Lower lobe of right lung (tissue), 2 donors: ENCODE measurements around the gene IDI1. TPM values are rescaled to one million over a fixed set of nuclear protein-coding genes. Genes with fewer than 3 reads are reported as not detected.

ENCODE experiments used
- ATAC-seq, 2 donors: fragments of 200-7000 bp; cut with Tn5 transposase; one replicate each; pipeline ENCODE4 v1.9.1; 2020 to 2022; ENCODE audit warnings: mild to moderate bottlenecking in 2 of 2, moderate library complexity in 2 of 2
- DNase-seq: peaks from one replicate; pipeline ENCODE4 v3.0.0-alpha.2; 2020
- H3K27ac ChIP-seq: fragments of 200-600 bp; one replicate; pipeline ENCODE4 v1.8.0; 2022
- H3K27me3 ChIP-seq: fragments of 200-600 bp; one replicate; pipeline ENCODE4 v1.8.0; 2022; ENCODE audit warnings: low read depth
- H3K36me3 ChIP-seq: fragments of 200-600 bp; one replicate; pipeline ENCODE4 v1.8.0; 2022; ENCODE audit warnings: mild to moderate bottlenecking
- H3K4me1 ChIP-seq: fragments of 200-600 bp; one replicate; pipeline ENCODE4 v1.8.0; 2022
- H3K4me3 ChIP-seq: fragments of 200-600 bp; one replicate; pipeline ENCODE4 v1.8.0; 2022; ENCODE audit warnings: mild to moderate bottlenecking
- H3K9me3 ChIP-seq: fragments of 200-600 bp; one replicate; pipeline ENCODE4 v1.8.0; 2022
- intact Hi-C: fragments of 100-400 bp; cut with DNase I; formaldehyde crosslinking; loops from one replicate; pipeline ENCODE4 v1.11.0; 2022
- total RNA-seq: library from RNA; stranded (reverse); fragmentation: NEBNext Ultra II Directional; extraction: Animal tissue kit (Norgen Biotek cat#: 25700); gene quantifications from one replicate; pipeline ENCODE4 v1.2.1, GENCODE V29; 2021
- TF ChIP-seq, protein P1 (sequence below): fragments of 200-600 bp; IDR thresholded peaks from one replicate; pipeline ENCODE4 v1.8.0; 2022; ENCODE audit warnings: antibody characterized with exemption, mild to moderate bottlenecking
- donor health status: DM: no; HTN: yes; CAD: no; lungs with severe emphysema.

IDI1 gene
- total RNA-seq, 1 donor from 2014 or later, result 49.5 TPM

DNA sequence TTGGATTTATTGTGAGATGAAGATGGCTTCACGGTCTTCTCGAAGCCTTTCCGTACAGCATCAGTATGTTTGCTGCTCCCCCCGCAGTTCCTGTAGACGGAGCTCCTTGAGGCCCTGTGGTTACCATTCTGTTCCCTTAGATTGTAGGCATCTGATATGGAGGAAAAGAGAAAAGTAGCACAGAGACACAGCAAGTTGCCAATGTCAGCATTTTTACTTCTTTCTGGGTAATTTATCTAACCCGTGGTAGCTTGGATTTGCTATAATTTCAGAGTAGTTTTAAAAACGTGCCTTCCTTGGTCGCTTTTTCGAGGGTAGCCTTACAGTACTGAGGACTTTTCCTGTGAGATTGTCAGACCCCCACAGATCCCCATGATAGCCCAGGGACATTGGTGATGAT is 44.8 kb upstream of the IDI1 start:
- Histone ChIP-seq H3K27me3 (no peaks in the 10 kb centered on the region), H3K4me3 (no peak overlapping the region), H3K9me3 (no peaks in the 10 kb centered on the region), H3K36me3 (peaks cover 90% of the 10 kb centered on the region), H3K27ac (no peak overlapping the region), H3K4me1 (no peaks in the 10 kb centered on the region)
- ATAC-seq (no peak), DNase-seq (no peak)
- TF ChIP-seq, protein P1, sequence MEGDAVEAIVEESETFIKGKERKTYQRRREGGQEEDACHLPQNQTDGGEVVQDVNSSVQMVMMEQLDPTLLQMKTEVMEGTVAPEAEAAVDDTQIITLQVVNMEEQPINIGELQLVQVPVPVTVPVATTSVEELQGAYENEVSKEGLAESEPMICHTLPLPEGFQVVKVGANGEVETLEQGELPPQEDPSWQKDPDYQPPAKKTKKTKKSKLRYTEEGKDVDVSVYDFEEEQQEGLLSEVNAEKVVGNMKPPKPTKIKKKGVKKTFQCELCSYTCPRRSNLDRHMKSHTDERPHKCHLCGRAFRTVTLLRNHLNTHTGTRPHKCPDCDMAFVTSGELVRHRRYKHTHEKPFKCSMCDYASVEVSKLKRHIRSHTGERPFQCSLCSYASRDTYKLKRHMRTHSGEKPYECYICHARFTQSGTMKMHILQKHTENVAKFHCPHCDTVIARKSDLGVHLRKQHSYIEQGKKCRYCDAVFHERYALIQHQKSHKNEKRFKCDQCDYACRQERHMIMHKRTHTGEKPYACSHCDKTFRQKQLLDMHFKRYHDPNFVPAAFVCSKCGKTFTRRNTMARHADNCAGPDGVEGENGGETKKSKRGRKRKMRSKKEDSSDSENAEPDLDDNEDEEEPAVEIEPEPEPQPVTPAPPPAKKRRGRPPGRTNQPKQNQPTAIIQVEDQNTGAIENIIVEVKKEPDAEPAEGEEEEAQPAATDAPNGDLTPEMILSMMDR, result no peak
- intact Hi-C loops, result no loop called here

DNA sequence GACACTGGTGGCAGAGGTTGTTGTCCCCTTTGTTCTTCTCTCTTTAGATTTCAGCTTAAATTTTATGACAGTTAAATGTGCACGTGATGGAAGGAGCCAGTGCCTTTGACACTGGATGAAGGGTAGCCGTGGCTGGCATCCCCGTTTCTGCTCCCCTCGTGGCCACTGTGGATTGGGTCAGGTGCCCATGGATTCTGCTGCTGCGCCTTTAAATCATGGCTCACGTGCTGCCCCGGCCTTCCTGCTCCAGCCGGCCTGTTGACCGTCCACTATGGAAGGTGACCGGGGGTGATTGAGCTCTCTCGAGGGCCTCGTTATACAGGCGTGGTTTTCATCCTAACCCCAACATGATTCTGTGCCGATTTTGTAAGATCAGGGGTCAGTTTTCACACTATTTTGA is 41.8 kb upstream of the IDI1 start:
- H3K27ac ChIP-seq, result no peak overlapping the region
- no peak for ATAC-seq
- TF ChIP-seq, protein P1, result no peak
- no peak for DNase-seq
- no peaks in the 10 kb centered on the region for H3K4me1 ChIP-seq
- no peak overlapping the region for H3K4me3 ChIP-seq
- H3K36me3 ChIP-seq, result peaks cover 91% of the 10 kb centered on the region
- H3K9me3 ChIP-seq, result no peaks in the 10 kb centered on the region
- intact Hi-C loops, result no loop called here
- no peaks in the 10 kb centered on the region for H3K27me3 ChIP-seq

DNA sequence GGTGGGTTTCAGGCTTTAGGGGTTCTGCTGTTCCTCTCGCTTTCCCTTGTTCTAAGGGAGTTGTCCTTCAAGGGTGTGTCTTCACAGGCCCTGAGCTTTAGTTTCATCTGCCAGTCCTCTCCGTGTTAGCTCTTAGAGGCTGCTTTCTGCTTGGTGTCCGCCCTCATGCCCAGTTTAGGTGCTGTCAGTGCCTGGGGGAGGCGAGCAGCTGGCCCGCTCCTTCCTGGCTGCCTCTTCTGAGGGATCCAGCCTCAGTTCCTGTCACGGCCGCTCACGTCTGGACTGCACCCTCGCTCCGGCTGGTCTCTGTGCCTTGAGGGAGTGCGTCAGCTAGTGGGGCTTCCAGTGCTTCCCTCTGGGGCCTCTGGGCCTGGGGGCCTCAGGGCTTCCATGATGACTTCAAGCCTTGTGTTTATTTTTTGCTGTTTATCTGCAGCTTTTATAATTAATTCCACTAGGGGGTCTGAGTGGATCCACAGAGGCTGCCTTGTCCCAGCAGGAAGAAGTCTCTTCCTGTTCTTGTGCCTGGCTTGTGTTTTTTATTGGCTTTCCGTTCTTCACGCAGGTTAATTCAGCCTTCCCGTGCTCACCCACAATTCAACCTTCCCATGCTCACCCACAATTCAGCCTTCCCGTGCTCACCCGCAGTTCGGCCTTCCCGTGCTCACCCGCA is 40.2 kb upstream of the IDI1 start:
- H3K9me3 ChIP-seq, result no peaks in the 10 kb centered on the region
- H3K27me3 ChIP-seq, result no peaks in the 10 kb centered on the region
- peaks cover 95% of the 10 kb centered on the region for H3K36me3 ChIP-seq
- H3K4me1 ChIP-seq, result no peaks in the 10 kb centered on the region
- TF ChIP-seq, protein P1, result no peak
- H3K4me3 ChIP-seq, result no peak overlapping the region
- no peak overlapping the region for H3K27ac ChIP-seq
- intact Hi-C loops, result no loop called here
- no peak for DNase-seq
- no peak for ATAC-seq

DNA sequence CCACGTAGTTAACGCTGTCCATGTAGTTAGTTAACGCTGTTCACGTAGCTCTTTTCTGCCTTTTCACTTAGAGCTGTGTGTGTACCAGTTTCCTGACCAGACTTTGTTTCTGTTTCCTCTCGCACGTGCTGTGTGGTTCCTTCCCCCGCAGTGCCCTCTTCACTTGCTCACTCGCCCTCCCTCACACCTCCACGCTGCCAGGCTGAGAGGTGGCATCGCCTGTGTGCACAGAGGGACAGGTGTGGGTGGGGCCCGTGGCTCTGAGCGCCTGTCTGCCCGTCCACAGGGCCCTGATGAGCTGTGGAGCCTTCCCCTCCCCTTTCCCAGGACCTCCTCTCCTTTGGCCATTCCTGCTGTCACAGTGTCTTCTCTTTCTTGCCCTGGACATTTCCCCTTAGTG is 37.9 kb upstream of the IDI1 start:
- H3K27me3 ChIP-seq, result no peaks in the 10 kb centered on the region

DNA sequence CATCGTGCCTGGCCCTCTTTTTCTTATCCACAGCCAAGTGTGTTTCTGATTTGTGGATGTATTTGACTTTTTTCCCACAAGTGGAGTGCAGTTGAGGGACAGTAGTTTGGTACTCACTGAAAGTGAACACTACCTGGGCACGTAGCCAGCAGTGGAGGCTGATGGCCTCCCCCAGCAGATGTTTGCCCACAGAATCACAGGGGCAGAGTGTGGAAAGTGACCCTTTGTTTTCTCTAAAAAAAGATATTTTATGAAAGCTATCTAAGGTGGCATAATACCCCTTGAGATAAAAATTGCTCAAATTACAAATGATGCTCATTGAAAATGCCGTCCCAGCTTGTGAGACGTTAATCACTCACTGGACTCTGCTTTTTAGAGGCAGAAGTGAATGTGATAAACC is 36.3 kb upstream of the IDI1 start:
- Histone ChIP-seq H3K4me1 (no peaks in the 10 kb centered on the region), H3K27ac (no peak overlapping the region), H3K27me3 (no peaks in the 10 kb centered on the region), H3K9me3 (no peaks in the 10 kb centered on the region), H3K36me3 (peaks cover 98% of the 10 kb centered on the region), H3K4me3 (no peak overlapping the region)
- no peak for DNase-seq
- intact Hi-C loops, result no loop called here
- ATAC-seq, result no peak
- TF ChIP-seq, protein P1, result no peak

More for the DNA sequence above, 37.9 kb upstream of the IDI1 start:
- TF ChIP-seq, protein P1, result no peak
- intact Hi-C loops, result no loop called here
- no peaks in the 10 kb centered on the region for H3K9me3 ChIP-seq
- ATAC-seq, result no peak
- peaks cover 97% of the 10 kb centered on the region for H3K36me3 ChIP-seq
- no peak overlapping the region for H3K27ac ChIP-seq
- no peaks in the 10 kb centered on the region for H3K4me1 ChIP-seq
- DNase-seq, result no peak
- H3K4me3 ChIP-seq, result no peak overlapping the region
